Esophagus (tissue), 2 donors: ENCODE results near the gene GTPBP4. TPM values are rescaled to one million over a fixed set of nuclear protein-coding genes. Genes with fewer than 3 reads are reported as not detected.

Source experiments
- H3K27ac ChIP-seq, 2 donors: one replicate each; pipeline ENCODE4 v1.5.1; 2013; ENCODE audit warnings: low read depth in 2 of 2, mild to moderate bottlenecking in 2 of 2, inconsistent platforms in 1 of 2, low read length in 1 of 2, moderate library complexity in 1 of 2
- H3K27me3 ChIP-seq, 2 donors: one replicate each; pipeline ENCODE4 v1.6.1; 2013; ENCODE audit warnings: low read length in 2 of 2, control low read depth in 1 of 2, mild to moderate bottlenecking in 1 of 2; ENCODE audit not compliant: insufficient read depth in 2 of 2, control insufficient read depth in 1 of 2
- H3K36me3 ChIP-seq, 2 donors: one replicate each; pipeline ENCODE4 v1.6.1; 2013; ENCODE audit warnings: low read length in 1 of 2; ENCODE audit not compliant: control insufficient read depth in 2 of 2, insufficient read depth in 2 of 2
- H3K4me1 ChIP-seq, 2 donors: one replicate each; pipeline ENCODE4 v1.6.1; 2013; ENCODE audit warnings: low read length in 1 of 2; ENCODE audit not compliant: control insufficient read depth in 2 of 2, insufficient read depth in 2 of 2
- H3K4me3 ChIP-seq, 2 donors: one replicate each; pipeline ENCODE4 v1.5.1; 2013; ENCODE audit warnings: low read length in 2 of 2, mild to moderate bottlenecking in 2 of 2, low read depth in 1 of 2, moderate library complexity in 1 of 2
- H3K9me3 ChIP-seq, 2 donors: one replicate each; pipeline ENCODE4 v1.6.1; 2013; ENCODE audit warnings: mild to moderate bottlenecking in 2 of 2, low read depth in 1 of 2, low read length in 1 of 2, moderate library complexity in 1 of 2; ENCODE audit not compliant: control insufficient read depth in 2 of 2, insufficient read depth in 1 of 2
- WGBS, 2 donors: extraction: QIAGEN DNeasy Blood & Tissue Kit; methylation state at CpG; one replicate each; pipeline ENCODE4 v1.1.7; 2013; 5-methylcytosine and 5-hydroxymethylcytosine counted together
- polyA plus RNA-seq, 2 donors: library from polyadenylated mRNA; stranded (reverse); fragments of 200-250 nt; gene quantifications; one replicate each; pipeline ENCODE4 v1.2.3, GENCODE V29; 2013
- donor health status: healthy with polysubstance abuse.
- donor health status: Bipolar disorder and iron deficiency.

The GTPBP4 gene
- polyA plus RNA-seq, 2 donors = 9.8 to 29.4 TPM

GRCh38 chr10:1068380-1069361 is 80.4 kb downstream of the GTPBP4 start:
- H3K4me3 ChIP-seq = no peak overlapping the region
- H3K9me3 ChIP-seq = no peaks in the 10 kb centered on the region
- peaks cover 0 to 7% of the 10 kb centered on the region in 2 donors for H3K36me3 ChIP-seq
- H3K27ac ChIP-seq = no peak overlapping the region
- H3K4me1 ChIP-seq = no peaks in the 10 kb centered on the region
- 87 to 90% methylated on average over 10 of the region's 10 CpGs for WGBS, 2 donors
- no peaks in the 10 kb centered on the region for H3K27me3 ChIP-seq

Other genes with a start within 250 kb of the GTPBP4 start
- gene LARP4B, start 56.7 kb upstream of the GTPBP4 start, polyA plus RNA-seq = 10 to 100 TPM; 19.7 to 22.4 TPM
- not detected for gene IDI2, start 37.4 kb downstream of the GTPBP4 start, polyA plus RNA-seq
- gene IDI1, start 60.7 kb downstream of the GTPBP4 start, polyA plus RNA-seq = 10 to 100 TPM; 44.5 to 51.4 TPM
- gene WDR37, start 68.0 kb downstream of the GTPBP4 start, polyA plus RNA-seq = 1 to 10 TPM; 4.3 to 5.0 TPM